PC-9 (cell line): Measurements from ENCODE around the gene UBE2E2. TPM values are rescaled to one million over a fixed set of nuclear protein-coding genes. Genes with fewer than 3 reads are reported as not detected.

Experiments
- BruUV-seq: library from RNA; stranded (reverse); fragments of 400-500 nt; replicated peaks from 2 replicates; lab custom pipeline; 2021; lab: Mats Ljungman, UMichigan
- CTCF ChIA-PET: fragments of 300-600 bp; sonication (Branson Sonifier 250); formaldehyde crosslinking; loops from one replicate; lab custom pipeline; 2022; ENCODE audit warnings: antibody characterized with exemption; lab: Charles Lee
- POLR2A ChIA-PET: fragments of 300-600 bp; sonication (Branson Sonifier 250); formaldehyde crosslinking; loops from one replicate; lab custom pipeline; 2022; ENCODE audit warnings: antibody characterized with exemption; ENCODE audit not compliant: unreplicated experiment; lab: Charles Lee
- DNase-seq, 2 experiments: peaks; one replicate each; pipeline versions ENCODE4 v3.0.0 to v3.0.0-alpha.2; 2015 to 2022; ENCODE audit warnings: mixed read lengths in 1 of 2
- H2AFZ ChIP-seq: fragments of 200-600 bp; sonication (generic); 2 replicates; pipeline ENCODE4 v1.8.1; 2017; ENCODE audit warnings: antibody characterized with exemption
- H3F3A ChIP-seq: fragments of 200-600 bp; sonication (generic); 2 replicates; pipeline ENCODE4 v1.8.1; 2017; ENCODE audit warnings: antibody characterized with exemption, mild to moderate bottlenecking, low read depth; ENCODE audit not compliant: insufficient read depth
- H3K27ac ChIP-seq: fragments of 200-600 bp; sonication (generic); 2 replicates; pipeline ENCODE4 v1.6.1; 2016; ENCODE audit warnings: mixed run types
- H3K27me3 ChIP-seq: fragments of 200-600 bp; sonication (generic); 2 replicates; pipeline ENCODE4 v1.6.1; 2016; ENCODE audit warnings: low read depth, mixed run types; ENCODE audit not compliant: insufficient read depth
- H3K36me3 ChIP-seq: fragments of 200-600 bp; sonication (generic); 2 replicates; pipeline ENCODE4 v1.6.1; 2016; ENCODE audit warnings: low read depth, mixed run types
- H3K4me1 ChIP-seq: fragments of 200-600 bp; sonication (generic); replicated peaks from 2 replicates; pipeline ENCODE4 v1.6.1; 2016; ENCODE audit warnings: mixed run types; ENCODE audit not compliant: insufficient read depth
- H3K4me2 ChIP-seq: fragments of 200-600 bp; sonication (generic); 2 replicates; pipeline ENCODE4 v1.6.1; 2017; ENCODE audit warnings: mixed run types
- H3K4me3 ChIP-seq: fragments of 200-600 bp; sonication (generic); 2 replicates; pipeline ENCODE4 v1.6.1; 2016; ENCODE audit warnings: mixed run types
- H3K79me2 ChIP-seq: fragments of 200-600 bp; sonication (generic); 2 replicates; pipeline ENCODE4 v1.6.1; 2017; ENCODE audit warnings: low read depth, mixed run types
- H3K9me2 ChIP-seq: fragments of 200-600 bp; sonication (generic); 2 replicates; pipeline ENCODE4 v1.8.1; 2017; ENCODE audit warnings: mild to moderate bottlenecking; ENCODE audit not compliant: insufficient read depth
- H3K9me3 ChIP-seq: fragments of 200-600 bp; sonication (generic); 2 replicates; pipeline ENCODE4 v1.8.1; 2016; ENCODE audit warnings: low read depth; ENCODE audit not compliant: insufficient read depth
- H4K20me1 ChIP-seq: fragments of 200-600 bp; sonication (generic); 2 replicates; pipeline ENCODE4 v1.8.1; 2017; ENCODE audit not compliant: insufficient read depth
- CTCF ChIP-seq: fragments of 200-600 bp; sonication (generic); conservative IDR thresholded peaks from 2 replicates; pipeline ENCODE4 v1.6.1; 2017; ENCODE audit warnings: mixed run types, antibody characterized with exemption, mild to moderate bottlenecking, moderate library complexity
- EZH2 ChIP-seq: fragments of 200-600 bp; sonication (generic); IDR thresholded peaks from 2 replicates; pipeline ENCODE4 v1.8.0; 2017; ENCODE audit warnings: antibody characterized with exemption, low read depth
- intact Hi-C: fragments of 100-400 bp; cut with micrococcal nuclease; formaldehyde crosslinking; loops from one replicate; pipeline ENCODE4 v1.10.0; 2022; ENCODE audit not compliant: unreplicated experiment
- total RNA-seq: library from RNA; stranded (reverse); gene quantifications from 2 replicates; pipeline ENCODE4 v1.2.3, GENCODE V29; 2021

The UBE2E2 gene
- total RNA-seq, 1 experiment from 2014 or later = 48.7 TPM

- Histone ChIP-seq H4K20me1 (no peaks in the 10 kb centered on the region), H3F3A (no peaks in the 10 kb centered on the region), H3K79me2 (0 out of 2 replicates have a peak, but pooled peaks cover 3% of the 10 kb centered on the region), H3K4me3 (no peak overlapping the region), H2AFZ (no peak overlapping the region), H3K9me2 (no peaks in the 10 kb centered on the region), H3K9me3 (no peaks in the 10 kb centered on the region), H3K27me3 (no peaks in the 10 kb centered on the region), H3K27ac (no peak overlapping the region), H3K4me1 (peaks cover 23% of the 10 kb centered on the region; the same call in 1 of the 2 replicates), H3K4me2 (no peak overlapping the region), H3K36me3 (no peaks in the 10 kb centered on the region)
- intact Hi-C loops = no loop called here
- CTCF ChIA-PET = no interaction called here
- TF ChIP-seq EZH2 = no peak
- TF ChIP-seq CTCF = no peak
- BruUV-seq = no TSS peak
- DNase-seq = no peak
- POLR2A ChIA-PET = no interaction called here
Measured at GRCh38 chr3:23497156-23497555, 294.0 kb downstream of the UBE2E2 start.

DNA sequence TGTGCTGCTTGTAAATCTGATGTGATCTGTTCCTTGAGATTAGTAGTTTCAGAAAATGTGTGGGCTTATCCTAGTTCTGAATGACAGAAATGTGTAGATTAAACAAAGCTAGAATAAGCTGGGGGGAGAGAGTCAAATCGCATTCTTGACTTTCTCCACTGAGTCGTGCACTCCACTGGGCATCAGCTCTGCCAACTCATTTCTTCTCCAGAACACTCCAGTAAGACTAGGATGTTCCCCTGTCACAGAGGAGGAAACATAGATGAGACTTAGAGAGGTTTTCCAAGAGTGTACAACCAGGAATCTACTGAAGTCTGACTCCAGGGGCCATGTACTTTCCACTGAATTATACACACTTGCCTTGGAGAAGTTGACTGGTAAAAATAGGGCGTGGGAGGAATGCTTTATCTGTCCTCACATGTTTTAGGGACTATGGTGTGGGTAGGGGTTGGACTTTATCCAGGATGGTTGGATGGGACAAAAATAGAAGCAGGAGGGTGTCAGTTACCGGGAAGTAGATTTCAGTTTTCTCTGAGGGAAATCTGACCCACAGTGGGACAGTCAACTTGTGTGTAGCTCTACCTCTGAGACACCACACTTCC lies 298.2 kb downstream of the UBE2E2 start:
- Histone ChIP-seq H3K27me3 (no peaks in the 10 kb centered on the region), H2AFZ (no peak overlapping the region), H3K4me1 (no peaks in the 10 kb centered on the region), H3K4me3 (no peak overlapping the region), H3K36me3 (no peaks in the 10 kb centered on the region), H3F3A (no peaks in the 10 kb centered on the region), H3K9me2 (no peaks in the 10 kb centered on the region), H3K4me2 (no peak overlapping the region), H4K20me1 (no peaks in the 10 kb centered on the region), H3K27ac (no peak overlapping the region), H3K9me3 (no peaks in the 10 kb centered on the region), H3K79me2 (no peaks in the 10 kb centered on the region)
- BruUV-seq = no TSS peak
- ChIA-PET POLR2A (no interaction called here), CTCF (no interaction called here)
- DNase-seq = no peak
- TF ChIP-seq CTCF (no peak), EZH2 (no peak)
- intact Hi-C loops = no loop called here

DNA sequence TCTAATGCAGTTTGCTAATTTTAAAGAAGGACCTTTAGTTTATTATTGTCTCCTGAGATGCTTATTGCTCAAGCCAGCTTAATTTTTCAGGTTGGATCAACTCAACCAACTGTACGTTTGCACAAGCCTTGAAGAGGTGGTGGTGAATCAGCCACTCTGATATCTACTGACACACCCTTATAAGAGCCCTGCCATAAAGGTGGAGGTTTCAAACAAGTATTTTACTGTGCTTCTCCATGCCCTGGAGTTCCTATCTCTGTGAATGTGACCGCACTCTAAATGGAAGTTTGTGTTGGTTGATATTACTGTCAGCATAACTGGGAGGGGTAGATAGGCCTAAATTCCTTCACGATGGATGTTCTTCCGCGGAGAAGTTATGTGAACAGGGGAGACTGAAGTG lies 305.3 kb downstream of the UBE2E2 start:
- CTCF ChIA-PET = no interaction called here
- H3K4me2 ChIP-seq = no peak overlapping the region
- H3K9me2 ChIP-seq = no peaks in the 10 kb centered on the region
- POLR2A ChIA-PET = interaction anchor here (0.5 kb wide), 1 partner anchor 479 kb away, joined by 3 read pairs; no protein-coding TSS in a partner anchor
- no peak overlapping the region for H3K4me3 ChIP-seq
- no TSS peak for BruUV-seq
- no peaks in the 10 kb centered on the region for H3K9me3 ChIP-seq
- TF ChIP-seq EZH2 (no peak), CTCF (no peak)
- no peaks in the 10 kb centered on the region for H3K79me2 ChIP-seq
- no peak overlapping the region for H3K27ac ChIP-seq
- no peaks in the 10 kb centered on the region for H3K4me1 ChIP-seq
- H3K27me3 ChIP-seq = no peaks in the 10 kb centered on the region
- no peaks in the 10 kb centered on the region for H3F3A ChIP-seq
- H4K20me1 ChIP-seq = no peaks in the 10 kb centered on the region
- DNase-seq = no peak
- intact Hi-C loops = no loop called here
- H2AFZ ChIP-seq = no peak overlapping the region
- H3K36me3 ChIP-seq = no peaks in the 10 kb centered on the region
